ENCODE results near the gene POP4.

POP4 gene

GRCh38 chr19:29586401-29586800, 19.7 kb upstream of the POP4 start:
- H4K91ac ChIP-seq (ENCODE audit: low read length): no peak overlapping the region
- no peak overlapping the region for H2AK5ac ChIP-seq (ENCODE audit: low read length, severe bottlenecking)
- H3K18ac ChIP-seq (ENCODE audit: low read depth in 1 of 2, low read length in 2 of 2): no peak overlapping the region
- H3K9ac ChIP-seq (ENCODE audit: low read length): no peak overlapping the region
- no peak overlapping the region for H2BK12ac ChIP-seq (ENCODE audit: low read length in 2 of 2)
- no peak overlapping the region for H3K4me2 ChIP-seq (ENCODE audit: low read length, poor library complexity, severe bottlenecking)
- H3K23ac ChIP-seq (ENCODE audit: low read length in 2 of 2): no peak overlapping the region
- peaks cover 6% of the 10 kb centered on the region for H3K4me1 ChIP-seq (ENCODE audit: control insufficient read depth, insufficient read depth, low read depth, low read length)
- H3K4me3 ChIP-seq (ENCODE audit: insufficient read depth in 1 of 2, low read depth in 1 of 2, low read length in 2 of 2): no peak overlapping the region
- no peak overlapping the region for H3K14ac ChIP-seq (ENCODE audit: low read length in 2 of 2)
- WGBS: 37% methylated on average over 2 of the region's 2 CpGs
- H2BK120ac ChIP-seq (ENCODE audit: low read depth, low read length): no peak overlapping the region
- H2AFZ ChIP-seq (ENCODE audit: low read depth, low read length): no peak overlapping the region
- DNase-seq: no peak
- H3K79me1 ChIP-seq (replicated peaks; ENCODE audit: low read length, poor library complexity, severe bottlenecking): no peaks in the 10 kb centered on the region
- no peak overlapping the region for H3K27ac ChIP-seq (ENCODE audit: low read length, poor library complexity, severe bottlenecking)
- H3K27me3 ChIP-seq (ENCODE audit: control insufficient read depth in 1 of 2, insufficient read depth in 1 of 2, low read length in 2 of 2): peaks cover 15 to 20% of the 10 kb centered on the region in 2 experiments
- H4K8ac ChIP-seq (ENCODE audit: low read length): no peak overlapping the region
- H2BK5ac ChIP-seq (ENCODE audit: low read depth, low read length, poor library complexity, severe bottlenecking): no peak overlapping the region
- no peaks in the 10 kb centered on the region for H3K36me3 ChIP-seq (ENCODE audit: control insufficient read depth in 1 of 2, insufficient read depth in 2 of 2, low read depth in 1 of 2, low read length in 2 of 2)
- H3K4ac ChIP-seq (ENCODE audit: low read depth in 1 of 2, low read length in 2 of 2): no peak overlapping the region
- no peaks in the 10 kb centered on the region for H3K9me3 ChIP-seq (ENCODE audit: control insufficient read depth, low read length)
- H2BK15ac ChIP-seq (ENCODE audit: low read depth, poor library complexity, severe bottlenecking): no peak overlapping the region

- Histone ChIP-seq H2AK5ac (ENCODE audit: low read length, severe bottlenecking) (no peak overlapping the region), H2BK15ac (ENCODE audit: low read depth, poor library complexity, severe bottlenecking) (no peak overlapping the region), H3K9me3 (ENCODE audit: control insufficient read depth, low read length) (no peaks in the 10 kb centered on the region), H3K4me3 (ENCODE audit: insufficient read depth in 1 of 2, low read depth in 1 of 2, low read length in 2 of 2) (no peak overlapping the region), H3K18ac (ENCODE audit: low read depth in 1 of 2, low read length in 2 of 2) (no peak overlapping the region), H3K4ac (ENCODE audit: low read depth in 1 of 2, low read length in 2 of 2) (no peak overlapping the region), H3K23ac (ENCODE audit: low read length in 2 of 2) (no peak overlapping the region), H2BK5ac (ENCODE audit: low read depth, low read length, poor library complexity, severe bottlenecking) (no peak overlapping the region), H4K91ac (ENCODE audit: low read length) (no peak overlapping the region), H3K27me3 (ENCODE audit: control insufficient read depth in 1 of 2, insufficient read depth in 1 of 2, low read length in 2 of 2) (peaks cover 15 to 27% of the 10 kb centered on the region in 2 experiments), H4K8ac (ENCODE audit: low read length) (no peak overlapping the region), H3K4me1 (ENCODE audit: control insufficient read depth, insufficient read depth, low read depth, low read length) (peaks cover 6% of the 10 kb centered on the region), H2BK12ac (ENCODE audit: low read length in 2 of 2) (no peak overlapping the region), H3K4me2 (ENCODE audit: low read length, poor library complexity, severe bottlenecking) (no peak overlapping the region), H3K36me3 (ENCODE audit: control insufficient read depth in 1 of 2, insufficient read depth in 2 of 2, low read depth in 1 of 2, low read length in 2 of 2) (no peaks in the 10 kb centered on the region), H3K79me1 (replicated peaks; ENCODE audit: low read length, poor library complexity, severe bottlenecking) (no peaks in the 10 kb centered on the region), H3K14ac (ENCODE audit: low read length in 2 of 2) (no peak overlapping the region), H2AFZ (ENCODE audit: low read depth, low read length) (no peak overlapping the region), H3K27ac (ENCODE audit: low read length, poor library complexity, severe bottlenecking) (no peak overlapping the region), H3K9ac (ENCODE audit: low read length) (no peak overlapping the region), H2BK120ac (ENCODE audit: low read depth, low read length) (no peak overlapping the region)
- 48% methylated on average over 3 of the region's 3 CpGs for WGBS
- no peak for DNase-seq
Observed at GRCh38 chr19:29587059-29587458, 19.0 kb upstream of the POP4 start.

GRCh38 chr19:29587518-29587986, 18.5 kb upstream of the POP4 start:
- Histone ChIP-seq H3K14ac (ENCODE audit: low read length in 2 of 2) (no peak overlapping the region), H3K27ac (ENCODE audit: low read length, poor library complexity, severe bottlenecking) (no peak overlapping the region), H4K91ac (ENCODE audit: low read length) (no peak overlapping the region), H3K23ac (ENCODE audit: low read length in 2 of 2) (no peak overlapping the region), H3K9ac (ENCODE audit: low read length) (no peak overlapping the region), H3K27me3 (ENCODE audit: control insufficient read depth in 1 of 2, insufficient read depth in 1 of 2, low read length in 2 of 2) (peaks cover 15 to 32% of the 10 kb centered on the region in 2 experiments), H3K79me1 (replicated peaks; ENCODE audit: low read length, poor library complexity, severe bottlenecking) (no peaks in the 10 kb centered on the region), H2BK120ac (ENCODE audit: low read depth, low read length) (no peak overlapping the region), H2AK5ac (ENCODE audit: low read length, severe bottlenecking) (no peak overlapping the region), H3K9me3 (ENCODE audit: control insufficient read depth, low read length) (no peaks in the 10 kb centered on the region), H2BK12ac (ENCODE audit: low read length in 2 of 2) (no peak overlapping the region), H3K4me1 (ENCODE audit: control insufficient read depth, insufficient read depth, low read depth, low read length) (peaks cover 6% of the 10 kb centered on the region), H2AFZ (ENCODE audit: low read depth, low read length) (no peak overlapping the region), H4K8ac (ENCODE audit: low read length) (no peak overlapping the region), H3K4me3 (ENCODE audit: insufficient read depth in 1 of 2, low read depth in 1 of 2, low read length in 2 of 2) (no peak overlapping the region), H3K4me2 (ENCODE audit: low read length, poor library complexity, severe bottlenecking) (no peak overlapping the region), H3K4ac (ENCODE audit: low read depth in 1 of 2, low read length in 2 of 2) (no peak overlapping the region), H3K36me3 (ENCODE audit: control insufficient read depth in 1 of 2, insufficient read depth in 2 of 2, low read depth in 1 of 2, low read length in 2 of 2) (no peaks in the 10 kb centered on the region), H2BK5ac (ENCODE audit: low read depth, low read length, poor library complexity, severe bottlenecking) (no peak overlapping the region), H2BK15ac (ENCODE audit: low read depth, poor library complexity, severe bottlenecking) (no peak overlapping the region), H3K18ac (ENCODE audit: low read depth in 1 of 2, low read length in 2 of 2) (no peak overlapping the region)
- no CpG with 5 or more reads among the region's 2 CpGs for WGBS
- DNase-seq: peak; percentile 11

GRCh38 chr19:29588095-29588494, 18.0 kb upstream of the POP4 start:
- H3K79me1 ChIP-seq (replicated peaks; ENCODE audit: low read length, poor library complexity, severe bottlenecking): no peaks in the 10 kb centered on the region
- 93% methylated on average over 1 of the region's 2 CpGs for WGBS
- H3K4ac ChIP-seq (ENCODE audit: low read depth in 1 of 2, low read length in 2 of 2): no peak overlapping the region

More at GRCh38 chr19:29588095-29588494, 18.0 kb upstream of the POP4 start:
- H3K4me2 ChIP-seq (ENCODE audit: low read length, poor library complexity, severe bottlenecking): no peak overlapping the region
- H3K27me3 ChIP-seq (ENCODE audit: control insufficient read depth in 1 of 2, insufficient read depth in 1 of 2, low read length in 2 of 2): peaks cover 15 to 37% of the 10 kb centered on the region in 2 experiments
- no peak overlapping the region for H3K14ac ChIP-seq (ENCODE audit: low read length in 2 of 2)
- H2BK120ac ChIP-seq (ENCODE audit: low read depth, low read length): no peak overlapping the region
- H3K23ac ChIP-seq (ENCODE audit: low read length in 2 of 2): no peak overlapping the region
- H4K8ac ChIP-seq (ENCODE audit: low read length): no peak overlapping the region
- H2AFZ ChIP-seq (ENCODE audit: low read depth, low read length): no peak overlapping the region
- H3K36me3 ChIP-seq (ENCODE audit: control insufficient read depth in 1 of 2, insufficient read depth in 2 of 2, low read depth in 1 of 2, low read length in 2 of 2): no peaks in the 10 kb centered on the region
- no peak overlapping the region for H2BK15ac ChIP-seq (ENCODE audit: low read depth, poor library complexity, severe bottlenecking)
- H2BK12ac ChIP-seq (ENCODE audit: low read length in 2 of 2): no peak overlapping the region
- no peak overlapping the region for H3K18ac ChIP-seq (ENCODE audit: low read depth in 1 of 2, low read length in 2 of 2)
- no peak overlapping the region for H3K9ac ChIP-seq (ENCODE audit: low read length)
- H3K4me3 ChIP-seq (ENCODE audit: insufficient read depth in 1 of 2, low read depth in 1 of 2, low read length in 2 of 2): no peak overlapping the region
- H3K27ac ChIP-seq (ENCODE audit: low read length, poor library complexity, severe bottlenecking): no peak overlapping the region
- H3K9me3 ChIP-seq (ENCODE audit: control insufficient read depth, low read length): no peaks in the 10 kb centered on the region
- H2AK5ac ChIP-seq (ENCODE audit: low read length, severe bottlenecking): no peak overlapping the region
- no peak overlapping the region for H4K91ac ChIP-seq (ENCODE audit: low read length)
- no peak overlapping the region for H2BK5ac ChIP-seq (ENCODE audit: low read depth, low read length, poor library complexity, severe bottlenecking)
- DNase-seq: no peak
- peaks cover 2% of the 10 kb centered on the region for H3K4me1 ChIP-seq (ENCODE audit: control insufficient read depth, insufficient read depth, low read depth, low read length)
